GM19468 (cell line): ENCODE measurements around the gene KRT15.

Source experiments
- ATAC-seq: cut with Tn5 transposase; IDR thresholded peaks from one replicate; pipeline ENCODE4 v1.9.1; 2021; ENCODE audit warnings: mild to moderate bottlenecking, moderate library complexity, moderate number of reproducible peaks; ENCODE audit not compliant: unreplicated experiment; ENCODE audit errors: extremely low read depth

Gene KRT15

GRCh38 chr17:41484920-41485904 is 33.5 kb downstream of the KRT15 start:
- no peak for ATAC-seq

DNA sequence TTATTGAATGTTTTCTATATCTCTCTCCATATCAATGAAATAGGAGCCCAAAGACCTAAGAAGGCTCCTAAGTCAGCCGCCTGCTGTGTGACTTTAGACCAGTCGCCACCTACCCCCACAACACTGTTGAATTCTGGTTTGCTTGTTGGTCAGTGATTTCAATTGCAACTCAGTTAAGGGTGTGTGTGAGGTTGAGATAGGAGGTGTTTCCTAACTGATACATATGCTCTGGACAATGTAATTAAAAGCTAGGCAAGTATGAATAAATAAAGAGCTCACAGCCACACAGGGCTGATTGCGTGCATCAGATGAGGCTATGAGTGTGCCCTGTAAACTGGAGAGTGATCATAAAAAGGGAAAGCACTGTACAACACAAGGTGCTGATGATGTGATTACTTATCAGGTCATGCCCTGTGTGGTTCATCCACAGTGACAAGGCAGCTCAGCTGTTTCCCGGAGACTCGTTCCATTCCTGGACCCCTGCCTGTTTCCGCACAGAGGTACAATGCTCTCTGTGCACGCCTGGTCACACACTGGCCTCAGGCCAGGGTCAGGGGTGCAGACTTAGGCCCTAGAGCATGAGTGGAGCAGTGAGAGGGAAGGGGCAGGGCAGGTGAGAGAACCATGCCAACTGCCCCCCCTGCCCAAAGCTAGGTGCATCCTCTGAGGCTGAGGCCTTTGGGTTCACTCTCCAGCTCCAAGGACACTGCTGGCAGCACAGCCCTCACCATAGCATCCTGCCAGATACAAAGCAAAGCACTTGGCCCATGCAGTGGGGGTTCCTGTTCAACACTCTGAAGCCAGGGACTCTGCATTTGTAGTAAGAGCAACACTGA is 34.5 kb downstream of the KRT15 start:
- ATAC-seq = no peak

GRCh38 chr17:41483531-41483930 is 35.2 kb downstream of the KRT15 start:
- ATAC-seq = no peak

GRCh38 chr17:41481036-41481435 is 37.7 kb downstream of the KRT15 start, which contains the start of gene KRT35:
KRT35 (minus strand) TSS chr17:41481151; CDS start chr17:41481097, 54 bp downstream.
- no peak for ATAC-seq

DNA sequence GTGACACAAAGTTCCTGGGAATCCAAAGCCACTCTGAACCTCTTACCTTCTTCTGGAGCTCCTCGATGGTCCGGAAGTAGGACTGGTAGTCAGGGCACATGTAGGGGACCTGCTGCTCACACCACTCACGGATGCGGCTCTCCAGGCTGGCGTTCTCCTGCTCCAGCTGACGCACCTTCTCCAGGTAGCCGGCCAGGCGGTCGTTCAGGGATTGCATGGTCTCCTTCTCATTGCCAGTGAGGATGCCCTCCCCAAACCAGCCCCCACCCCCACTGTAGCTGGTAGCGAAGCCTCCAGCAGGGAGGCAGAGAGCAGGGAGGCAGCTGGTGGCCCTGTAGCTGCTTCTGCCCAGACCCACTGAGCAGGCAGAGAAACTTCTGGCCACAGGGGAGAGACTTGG is 38.1 kb downstream of the KRT15 start:
- ATAC-seq = no peak

DNA sequence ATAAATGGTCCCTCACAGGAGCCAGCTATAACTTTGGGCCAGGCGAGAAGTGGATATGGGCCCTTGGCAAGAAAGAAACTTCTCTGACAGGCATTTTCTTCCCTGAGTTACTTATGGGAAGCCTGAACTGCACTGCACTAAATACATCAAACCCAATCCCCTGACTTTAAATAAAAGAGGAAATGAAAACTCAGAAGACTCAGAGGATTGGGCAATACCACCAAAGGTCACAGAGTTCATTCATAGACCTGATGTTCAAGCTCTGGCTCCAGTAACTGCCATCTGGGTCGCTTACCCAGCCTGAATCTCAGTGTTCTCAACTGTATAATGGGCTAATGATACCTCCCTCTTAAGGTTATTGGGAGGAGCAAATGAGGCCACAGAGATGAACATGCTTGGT is 38.6 kb downstream of the KRT15 start:
- no peak for ATAC-seq

GRCh38 chr17:41478237-41478636 is 40.5 kb downstream of the KRT15 start:
- no peak for ATAC-seq

DNA sequence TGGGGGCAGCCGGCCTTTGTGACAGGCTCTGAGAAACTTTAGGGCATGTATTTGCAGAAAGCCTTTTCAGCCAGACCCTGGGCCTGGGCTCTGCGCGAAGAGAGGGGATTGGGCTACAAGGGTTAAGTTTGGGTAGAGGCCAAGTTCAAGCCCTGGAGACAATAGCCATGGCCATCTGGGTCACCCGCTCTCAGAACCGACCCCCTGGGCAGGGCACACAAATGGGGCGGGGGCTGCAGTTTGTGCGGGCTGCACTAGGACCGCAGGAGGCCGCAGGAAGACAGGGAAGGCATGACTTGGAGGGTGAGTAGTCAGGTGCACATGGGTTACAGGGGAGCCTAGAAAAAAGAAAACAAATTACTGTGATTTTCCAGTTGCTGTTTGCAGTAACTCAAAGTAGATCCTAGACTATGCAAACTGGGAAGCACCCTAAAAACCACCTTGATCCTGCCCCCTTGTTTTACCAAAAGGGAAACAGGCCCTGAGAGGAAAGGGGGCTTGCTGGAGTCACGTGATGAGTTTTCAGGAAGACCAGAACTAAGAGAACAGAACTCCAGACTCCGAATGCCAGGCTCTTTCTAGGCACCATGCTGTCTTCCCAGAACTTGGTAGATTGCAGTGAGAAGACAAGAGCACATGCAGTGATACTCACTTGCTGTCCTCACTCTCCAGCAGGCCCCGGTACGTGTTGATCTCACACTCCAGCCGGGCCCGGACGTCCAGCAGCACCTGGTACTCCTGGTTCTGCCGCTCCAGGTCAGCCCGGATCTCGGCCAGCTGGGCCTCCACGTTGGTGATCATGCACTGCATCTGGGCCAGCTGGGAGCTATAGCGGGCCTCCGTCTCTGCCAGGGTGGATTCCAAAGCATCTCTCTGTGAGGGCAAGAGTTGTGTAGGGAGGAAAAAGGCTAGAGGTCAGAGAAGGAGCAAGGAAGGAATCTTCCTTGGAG is 41.5 kb downstream of the KRT15 start:
- ATAC-seq = no peak

DNA sequence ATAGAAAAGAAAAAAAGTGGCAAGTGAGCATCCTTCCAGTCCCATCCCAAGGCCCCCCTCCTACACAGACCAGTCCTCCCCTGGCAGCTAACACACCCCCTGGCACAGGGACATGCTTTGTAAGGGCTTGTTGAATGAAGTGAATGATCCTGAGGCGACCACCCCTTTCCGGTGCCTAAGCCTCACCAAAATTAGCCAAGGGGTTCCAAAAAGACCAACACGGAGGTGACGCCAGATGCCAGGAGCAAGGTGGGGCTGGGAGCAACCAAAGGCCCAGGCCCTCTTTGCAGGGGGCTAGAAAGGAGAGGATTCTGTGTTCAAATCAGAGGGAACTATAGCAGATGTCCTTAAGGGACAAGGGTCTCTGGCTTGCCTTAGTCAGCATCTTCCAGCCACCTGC is 43.3 kb downstream of the KRT15 start:
- no peak for ATAC-seq

DNA sequence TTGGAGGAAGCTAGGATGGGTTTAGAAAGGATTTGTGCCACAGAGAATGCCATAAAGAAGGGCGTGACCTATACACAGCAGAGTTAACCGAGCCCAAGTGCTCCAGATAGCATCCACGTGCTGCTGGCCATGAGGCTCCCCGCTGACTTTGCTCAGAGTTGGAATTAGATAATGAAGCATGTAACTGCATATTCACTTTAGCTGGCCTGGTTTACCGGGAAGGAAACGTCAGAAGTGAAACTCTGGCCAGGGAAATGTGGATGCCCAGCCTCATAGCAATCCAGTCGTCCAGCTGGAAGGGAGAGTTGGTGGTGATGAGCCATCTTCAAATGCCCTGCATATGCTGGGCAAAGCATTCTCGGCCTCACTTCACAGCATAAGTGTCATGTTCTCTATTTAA is 43.8 kb downstream of the KRT15 start:
- no peak for ATAC-seq

DNA sequence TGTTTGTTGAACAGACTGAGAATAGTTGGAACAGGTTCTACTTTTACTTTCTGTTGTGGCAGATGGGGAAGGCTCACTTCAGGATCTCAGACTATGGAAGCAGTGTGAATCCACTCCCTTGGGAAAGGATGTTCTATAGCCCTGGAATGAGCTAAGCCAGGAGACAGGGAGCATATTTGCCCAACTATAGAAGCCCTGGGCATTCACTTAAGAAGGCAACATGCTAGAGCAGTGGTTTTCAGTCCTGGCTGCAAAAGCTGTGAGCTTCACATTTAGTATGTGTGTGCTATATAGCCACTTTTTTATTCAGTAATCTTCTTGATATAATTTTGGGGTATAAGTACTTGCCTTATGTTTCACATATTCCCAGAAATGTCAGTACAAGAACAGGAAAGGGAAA is 50.3 kb downstream of the KRT15 start:
- ATAC-seq = no peak

DNA sequence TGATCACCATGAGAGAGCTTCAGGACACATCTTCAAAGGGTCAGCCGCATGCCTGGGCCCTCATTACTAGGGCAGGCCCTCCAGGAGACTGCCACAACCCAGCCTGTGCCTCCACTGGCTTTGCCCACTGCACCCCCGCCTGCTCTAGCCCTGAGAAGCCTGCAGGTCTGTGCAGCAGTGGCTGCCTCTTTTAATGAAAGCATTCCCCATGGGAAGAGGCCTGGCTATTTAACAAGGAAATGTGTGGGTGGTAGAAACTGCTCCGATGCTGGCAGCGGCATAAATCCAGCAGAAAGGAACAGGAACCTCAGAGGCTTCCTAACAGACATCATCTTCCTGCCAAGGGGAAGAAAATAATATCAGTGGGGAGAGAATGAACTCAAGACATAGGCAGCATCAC is 51.1 kb downstream of the KRT15 start:
- ATAC-seq = no peak

DNA sequence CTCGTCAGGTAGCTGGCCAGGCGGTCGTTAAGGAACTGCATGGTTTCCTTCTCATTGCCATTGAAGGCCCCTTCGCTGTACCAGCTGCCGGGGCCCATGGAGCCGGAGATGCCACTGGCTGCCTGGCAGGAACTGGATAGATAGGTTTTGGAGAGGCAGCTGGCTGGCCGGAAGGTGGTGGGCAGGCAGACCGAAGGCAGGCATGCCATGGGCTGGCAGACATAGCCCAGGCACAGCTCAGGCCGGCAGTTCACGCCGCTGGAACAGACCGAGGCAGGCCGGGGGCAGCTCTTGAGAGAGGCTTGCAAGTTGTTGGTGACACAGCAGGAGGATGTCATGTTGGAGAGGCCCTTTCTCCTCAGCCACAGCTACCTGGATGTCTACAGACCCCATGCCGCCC is 51.7 kb downstream of the KRT15 start, which contains the start of gene KRT32:
KRT32 (minus strand) TSS at position 399 of the 400 bp plus-strand sequence; CDS start at position 338, 61 bp downstream.
- ATAC-seq = no peak

- no peak for ATAC-seq
These were observed 54.0 kb downstream of the KRT15 start for GRCh38 chr17:41464682-41465081.

- no peak for ATAC-seq
These were observed 54.5 kb downstream of the KRT15 start for GRCh38 chr17:41464173-41464572.

GRCh38 chr17:41463746-41464145 is 54.9 kb downstream of the KRT15 start:
- no peak for ATAC-seq
